Upper lobe of right lung (tissue), 1 donor: Measurements from ENCODE around the gene PPCS. TPM values are rescaled to one million over a fixed set of nuclear protein-coding genes. Genes with fewer than 3 reads are reported as not detected.

Experiments used
- ATAC-seq: fragments of 200-7000 bp; cut with Tn5 transposase; one replicate; pipeline ENCODE4 v1.9.1; 2020; ENCODE audit warnings: mild to moderate bottlenecking, moderate library complexity
- DNase-seq: peaks from one replicate; pipeline ENCODE4 v3.0.0-alpha.2; 2020
- H3K27ac ChIP-seq: fragments of 200-600 bp; one replicate; pipeline ENCODE4 v1.8.0; 2022
- H3K27me3 ChIP-seq: fragments of 200-600 bp; one replicate; pipeline ENCODE4 v1.8.0; 2022; ENCODE audit warnings: mild to moderate bottlenecking
- H3K36me3 ChIP-seq: fragments of 200-600 bp; one replicate; pipeline ENCODE4 v1.8.0; 2022
- H3K4me1 ChIP-seq: fragments of 200-600 bp; one replicate; pipeline ENCODE4 v1.8.0; 2022
- H3K4me3 ChIP-seq: fragments of 200-600 bp; one replicate; pipeline ENCODE4 v1.8.0; 2022; ENCODE audit warnings: mild to moderate bottlenecking
- H3K9me3 ChIP-seq: fragments of 200-600 bp; one replicate; pipeline ENCODE4 v1.8.0; 2022
- intact Hi-C: fragments of 100-400 bp; cut with DNase I; formaldehyde crosslinking; loops from one replicate; pipeline ENCODE4 v1.11.0; 2022
- total RNA-seq: library from RNA; stranded (reverse); fragmentation: NEBNext Ultra II Directional; extraction: Animal tissue kit (Norgen Biotek cat#: 25700); gene quantifications from one replicate; pipeline ENCODE4 v1.2.1, GENCODE V29; 2021
- TF ChIP-seq, protein P1 (sequence below): fragments of 200-600 bp; IDR thresholded peaks from one replicate; pipeline ENCODE4 v1.8.0; 2022; ENCODE audit warnings: antibody characterized with exemption
- donor health status: DM: no; HTN: yes; CAD: no; lungs with severe emphysema.

Gene PPCS
- total RNA-seq, 1 donor from 2014 or later, result 52.8 TPM

DNA sequence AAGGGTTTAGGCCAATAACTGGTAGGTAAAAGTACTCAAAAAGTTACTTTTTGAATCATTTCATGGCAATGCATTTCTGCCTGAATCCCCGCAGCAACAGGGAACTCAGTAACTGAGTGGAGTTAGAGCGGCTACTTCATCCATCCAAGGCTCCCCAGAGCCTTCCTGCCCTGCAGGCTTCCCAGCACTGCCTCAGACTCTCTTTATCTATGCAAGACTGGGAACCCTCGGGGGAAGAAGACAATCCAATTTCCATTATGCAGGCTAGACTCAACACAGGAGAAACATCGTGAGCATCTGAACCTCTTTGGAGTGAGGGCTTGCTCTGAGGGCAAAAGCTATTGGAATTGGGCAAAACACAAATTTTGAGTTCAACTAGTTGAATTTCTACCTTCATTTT is 23.6 kb upstream of the PPCS start:
- TF ChIP-seq, protein P1, sequence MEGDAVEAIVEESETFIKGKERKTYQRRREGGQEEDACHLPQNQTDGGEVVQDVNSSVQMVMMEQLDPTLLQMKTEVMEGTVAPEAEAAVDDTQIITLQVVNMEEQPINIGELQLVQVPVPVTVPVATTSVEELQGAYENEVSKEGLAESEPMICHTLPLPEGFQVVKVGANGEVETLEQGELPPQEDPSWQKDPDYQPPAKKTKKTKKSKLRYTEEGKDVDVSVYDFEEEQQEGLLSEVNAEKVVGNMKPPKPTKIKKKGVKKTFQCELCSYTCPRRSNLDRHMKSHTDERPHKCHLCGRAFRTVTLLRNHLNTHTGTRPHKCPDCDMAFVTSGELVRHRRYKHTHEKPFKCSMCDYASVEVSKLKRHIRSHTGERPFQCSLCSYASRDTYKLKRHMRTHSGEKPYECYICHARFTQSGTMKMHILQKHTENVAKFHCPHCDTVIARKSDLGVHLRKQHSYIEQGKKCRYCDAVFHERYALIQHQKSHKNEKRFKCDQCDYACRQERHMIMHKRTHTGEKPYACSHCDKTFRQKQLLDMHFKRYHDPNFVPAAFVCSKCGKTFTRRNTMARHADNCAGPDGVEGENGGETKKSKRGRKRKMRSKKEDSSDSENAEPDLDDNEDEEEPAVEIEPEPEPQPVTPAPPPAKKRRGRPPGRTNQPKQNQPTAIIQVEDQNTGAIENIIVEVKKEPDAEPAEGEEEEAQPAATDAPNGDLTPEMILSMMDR, result no peak
- DNase-seq (no peak), ATAC-seq (no peak)
- no peak overlapping the region for H3K27ac ChIP-seq
- no peaks in the 10 kb centered on the region for H3K9me3 ChIP-seq
- H3K4me3 ChIP-seq, result no peak overlapping the region
- intact Hi-C loops, result no loop called here
- H3K36me3 ChIP-seq, result no peaks in the 10 kb centered on the region
- no peaks in the 10 kb centered on the region for H3K4me1 ChIP-seq
- no peaks in the 10 kb centered on the region for H3K27me3 ChIP-seq

DNA sequence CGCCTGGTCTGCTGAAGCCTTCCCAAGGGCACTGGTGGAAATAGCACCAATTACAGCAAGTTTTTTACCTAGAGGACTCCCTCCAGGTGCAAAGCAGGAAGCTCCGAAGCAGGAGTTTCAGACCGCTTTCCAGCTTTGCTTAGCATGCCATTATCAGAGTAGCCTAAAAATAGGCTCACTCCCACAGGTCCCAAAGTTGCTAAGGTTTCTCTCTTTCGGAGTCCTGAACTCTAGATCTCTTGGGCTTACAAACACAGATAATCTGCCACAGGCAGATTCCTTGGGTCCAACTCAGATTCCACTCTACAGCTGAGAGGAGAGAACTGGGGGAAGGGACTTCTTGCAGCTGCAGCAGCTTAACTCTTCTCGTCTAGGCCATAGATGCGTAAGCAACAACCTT is 23.0 kb upstream of the PPCS start:
- Histone ChIP-seq H3K4me3 (no peak overlapping the region), H3K27ac (no peak overlapping the region), H3K9me3 (no peaks in the 10 kb centered on the region), H3K36me3 (no peaks in the 10 kb centered on the region), H3K4me1 (no peaks in the 10 kb centered on the region), H3K27me3 (no peaks in the 10 kb centered on the region)
- TF ChIP-seq, protein P1, result no peak
- ATAC-seq, result no peak
- intact Hi-C loops, result no loop called here
- no peak for DNase-seq

DNA sequence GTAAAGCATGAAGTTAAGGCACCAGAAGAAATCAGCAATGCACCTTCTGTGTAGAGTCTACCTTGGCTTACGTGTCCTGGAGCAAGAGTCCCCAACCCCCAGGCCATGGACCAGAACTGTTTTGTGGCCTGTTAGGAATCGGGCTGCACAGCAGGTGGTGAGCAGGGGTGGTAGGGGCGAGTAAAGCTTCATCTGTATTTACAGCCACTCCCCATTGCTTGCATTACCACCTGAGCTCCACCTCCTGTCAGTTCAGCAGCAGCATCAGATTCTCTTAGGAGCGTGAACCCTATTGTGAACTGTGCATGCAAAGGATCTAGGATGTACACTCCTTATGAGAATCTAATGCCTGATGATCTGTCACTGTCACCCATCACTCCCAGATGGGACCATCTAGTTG is 22.0 kb upstream of the PPCS start:
- Histone ChIP-seq H3K9me3 (no peaks in the 10 kb centered on the region), H3K4me1 (no peaks in the 10 kb centered on the region), H3K4me3 (no peak overlapping the region), H3K27me3 (no peaks in the 10 kb centered on the region), H3K27ac (no peak overlapping the region), H3K36me3 (no peaks in the 10 kb centered on the region)
- DNase-seq (no peak), ATAC-seq (no peak)
- TF ChIP-seq, protein P1, result no peak
- intact Hi-C loops, result no loop called here

DNA sequence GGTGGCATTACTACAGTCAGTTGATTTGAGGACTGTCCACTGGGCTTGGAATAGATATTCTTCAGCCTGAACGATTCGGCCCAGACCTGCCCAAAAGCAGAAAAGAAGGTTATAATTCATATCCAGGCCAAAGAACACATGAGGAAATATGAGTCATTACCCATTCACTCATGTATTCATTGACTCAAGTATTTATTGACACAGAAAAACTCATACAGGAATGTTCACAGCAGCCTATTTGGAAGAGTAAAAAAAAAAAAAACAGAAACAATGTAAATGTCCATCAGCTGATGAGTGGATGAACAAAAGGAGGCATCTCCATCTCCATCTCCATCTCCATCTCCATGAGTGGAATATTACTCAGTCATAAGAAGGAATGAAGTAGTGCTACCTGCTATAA is 16.4 kb upstream of the PPCS start:
- TF ChIP-seq, protein P1, result no peak
- DNase-seq, result no peak
- Histone ChIP-seq H3K4me3 (no peak overlapping the region), H3K27me3 (no peaks in the 10 kb centered on the region), H3K4me1 (no peaks in the 10 kb centered on the region), H3K9me3 (no peaks in the 10 kb centered on the region), H3K27ac (no peak overlapping the region), H3K36me3 (no peaks in the 10 kb centered on the region)
- peak; percentile 64 for ATAC-seq
- intact Hi-C loops, result no loop called here

DNA sequence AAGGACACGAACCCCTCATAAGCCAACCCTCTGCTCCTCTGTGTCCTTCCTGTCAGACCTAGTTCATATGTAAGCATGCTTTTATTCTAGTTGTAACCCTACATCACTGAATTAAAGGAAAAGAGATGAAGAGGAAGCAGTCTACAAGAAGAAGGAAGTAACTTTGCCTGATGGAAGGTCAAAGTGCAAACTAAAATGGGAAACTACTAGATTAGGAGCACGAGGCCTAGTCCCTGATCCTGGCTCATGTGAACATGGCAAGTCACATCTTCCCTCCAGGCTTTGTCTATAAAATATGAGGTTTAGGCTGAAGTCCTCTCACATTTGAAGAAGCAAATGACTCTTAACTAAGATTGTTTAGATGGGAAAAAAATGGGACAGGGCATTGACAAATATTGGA is 13.7 kb upstream of the PPCS start:
- Histone ChIP-seq H3K4me3 (no peak overlapping the region), H3K27ac (no peak overlapping the region), H3K4me1 (no peaks in the 10 kb centered on the region), H3K36me3 (no peaks in the 10 kb centered on the region), H3K9me3 (no peaks in the 10 kb centered on the region), H3K27me3 (no peaks in the 10 kb centered on the region)
- DNase-seq (no peak), ATAC-seq (peak; percentile 58)
- TF ChIP-seq, protein P1, result no peak
- intact Hi-C loops, result no loop called here

DNA sequence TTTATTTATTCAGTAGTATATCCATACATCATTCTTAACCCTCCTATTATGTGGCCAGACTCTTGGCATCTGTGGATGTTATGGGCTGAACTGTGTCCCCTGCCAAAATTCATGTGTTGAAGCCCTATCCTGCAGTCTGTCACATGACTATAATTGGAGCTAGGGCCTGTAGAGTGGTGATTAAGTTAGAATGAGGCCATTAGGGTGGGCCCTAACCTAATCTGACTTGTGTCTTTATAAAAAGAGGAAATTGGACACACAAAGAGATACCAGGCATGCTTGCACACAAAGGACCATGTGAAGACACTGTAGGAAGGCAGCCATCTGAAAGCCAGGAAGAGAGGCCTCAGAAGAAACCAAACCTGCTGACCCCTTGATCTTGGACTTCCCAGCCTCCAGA is 7.1 kb upstream of the PPCS start:
- no peak overlapping the region for H3K4me3 ChIP-seq
- ATAC-seq, result no peak
- H3K4me1 ChIP-seq, result no peaks in the 10 kb centered on the region
- no peaks in the 10 kb centered on the region for H3K36me3 ChIP-seq
- H3K27ac ChIP-seq, result no peak overlapping the region
- H3K27me3 ChIP-seq, result no peaks in the 10 kb centered on the region
- no peak for DNase-seq
- no peaks in the 10 kb centered on the region for H3K9me3 ChIP-seq
- intact Hi-C loops, result no loop called here
- TF ChIP-seq, protein P1, result no peak
